HepG2 (cell line): ENCODE data around the gene KNG1. TPM values are rescaled to one million over a fixed set of nuclear protein-coding genes. Genes with fewer than 3 reads are reported as not detected.

Experiments used
- CREB3 ChIP-seq: sonication (generic); formaldehyde crosslinking; IDR thresholded peaks from 2 replicates; pipeline ENCODE4 v1.5.0; 2020; ENCODE audit warnings: missing genetic modification reagents
- FOXP4 ChIP-seq: sonication (generic); formaldehyde crosslinking; IDR thresholded peaks from 2 replicates; pipeline ENCODE4 v1.4.0; 2020; ENCODE audit warnings: missing genetic modification reagents
- HNF4A ChIP-seq: sonication (generic); formaldehyde crosslinking; IDR thresholded peaks from 2 replicates; pipeline ENCODE4 v1.4.0; 2020; ENCODE audit warnings: missing genetic modification reagents
- MAFK ChIP-seq, 2 experiments: IDR thresholded peaks in 1 of 2; conservative IDR thresholded peaks in 1 of 2; 2 replicates each; pipeline ENCODE4 v1.6.1; 2011; ENCODE audit warnings: improper control_type of control experiment in 2 of 2, low read length in 2 of 2
- MAZ ChIP-seq, 2 experiments: sonication (generic) in 1 of 2; formaldehyde crosslinking in 1 of 2; IDR thresholded peaks; 2 replicates each; pipeline versions ENCODE4 v1.5.0 to v1.6.1; 2012 to 2020; ENCODE audit warnings: low read depth in 2 of 2, mild to moderate bottlenecking in 2 of 2, borderline replicate concordance in 1 of 2, improper control_type of control experiment in 1 of 2, low read length in 1 of 2, missing genetic modification reagents in 1 of 2, moderate library complexity in 1 of 2
- MLXIP ChIP-seq: sonication (generic); formaldehyde crosslinking; IDR thresholded peaks from 2 replicates; pipeline ENCODE4 v1.9.0; 2021; ENCODE audit warnings: missing genetic modification reagents, borderline replicate concordance
- NR3C1 ChIP-seq: sonication (generic); formaldehyde crosslinking; IDR thresholded peaks from 2 replicates; pipeline ENCODE4 v1.4.0; 2020; ENCODE audit warnings: missing genetic modification reagents
- PBX3 ChIP-seq: sonication (generic); formaldehyde crosslinking; IDR thresholded peaks from 2 replicates; pipeline ENCODE4 v1.8.1; 2023; ENCODE audit warnings: missing genetic modification reagents, inconsistent platforms, borderline replicate concordance
- PHB2 ChIP-seq: fragments of 450-650 bp; IDR thresholded peaks from 2 replicates; pipeline ENCODE4 v1.6.1; 2018; ENCODE audit not compliant: partially characterized antibody
- RCOR2 ChIP-seq: IDR thresholded peaks from 2 replicates; pipeline ENCODE4 v1.6.1; 2016; ENCODE audit warnings: missing biosample characterization, missing genetic modification reagents
- SCMH1 ChIP-seq: sonication (generic); formaldehyde crosslinking; IDR thresholded peaks from 2 replicates; pipeline ENCODE4 v1.9.0; 2021; ENCODE audit warnings: missing genetic modification reagents, mild to moderate bottlenecking, borderline replicate concordance
- TCF7L2 ChIP-seq: IDR thresholded peaks from 2 replicates; pipeline ENCODE4 v1.6.1; 2011; ENCODE audit warnings: mild to moderate bottlenecking, low read depth, low read length, moderate library complexity
- UBTF ChIP-seq: sonication (generic); formaldehyde crosslinking; IDR thresholded peaks from 2 replicates; pipeline ENCODE4 v1.4.0; 2020; ENCODE audit warnings: mild to moderate bottlenecking, missing genetic modification reagents
- ZGPAT ChIP-seq: IDR thresholded peaks from 2 replicates; pipeline ENCODE4 v1.6.1; 2016; ENCODE audit warnings: mild to moderate bottlenecking
- ZNF501 ChIP-seq: sonication (generic); formaldehyde crosslinking; IDR thresholded peaks from 2 replicates; pipeline ENCODE4 v1.5.1; 2020; ENCODE audit warnings: mild to moderate bottlenecking, moderate library complexity, missing genetic modification reagents
- ZNF740 ChIP-seq: sonication (generic); formaldehyde crosslinking; IDR thresholded peaks from 2 replicates; pipeline ENCODE4 v1.4.0; 2020; ENCODE audit warnings: missing genetic modification reagents
- polyA plus RNA-seq, 8 experiments: library from polyadenylated mRNA; depleted of rRNA in 3 of 8; stranded (reverse) in 7 of 8; unstranded in 1 of 8; fragments of >200 nt; fragmentation: Illumina TruSeq in 4 of 8; extraction: Trizol in 4 of 8; gene quantifications; 2 replicates each; pipeline versions ENCODE4 v1.2.1 to v1.2.3, GENCODE V29; 2011 to 2016; ENCODE audit warnings: low read depth in 4 of 8, missing spikeins in 1 of 8, mixed read lengths in 1 of 8; ENCODE audit not compliant: insufficient read depth in 1 of 8
- total RNA-seq, 5 experiments: library from RNA; depleted of rRNA; stranded (reverse); fragments of >200 nt; fragmentation: Illumina TruSeq; extraction: Trizol; gene quantifications; 2 replicates each; pipeline ENCODE4 v1.2.3, GENCODE V29; 2016; ENCODE audit warnings: low read depth in 1 of 5

The KNG1 gene
- total and polyA plus RNA-seq, 2 of the 13 experiments (the other 11 are each of a cell fraction or from before 2014, with no cell fraction given) = 6.5 to 7.0 TPM

- TF ChIP-seq UBTF (CRISPR knock-in tag) = no peak
- no peak for TF ChIP-seq PBX3 (CRISPR knock-in tag)
- TF ChIP-seq CREB3 (CRISPR knock-in tag) = no peak
- TF ChIP-seq MLXIP (CRISPR knock-in tag) = no peak
- peak in 1 of 2 experiments; percentile 52; a peak in 2 of 4 replicates for TF ChIP-seq MAFK (conservative IDR thresholded peaks at IDR 0.05 in 1 of 2, IDR thresholded peaks at IDR 0.05 in 1 of 2; ENCODE audit: low read length in 2 of 2)
- TF ChIP-seq ZNF501 (CRISPR knock-in tag) = no peak
- peak; percentile 66; the same call in 1 of the 2 replicates for TF ChIP-seq ZGPAT
- TF ChIP-seq NR3C1 (CRISPR knock-in tag) = no peak
- TF ChIP-seq FOXP4 (CRISPR knock-in tag) = peak; percentile 74
- TF ChIP-seq MAZ (IDR thresholded peaks at IDR 0.05; ENCODE audit: borderline replicate concordance, low read depth, low read length) = no peak
- no peak for TF ChIP-seq MAZ (CRISPR knock-in tag; IDR thresholded peaks at IDR 0.05; ENCODE audit: low read depth)
- TF ChIP-seq RCOR2 (CRISPR knock-in tag) = peak; percentile 50; the same call in 1 of the 2 replicates
- peak; percentile 19; the same call in 1 of the 2 replicates for TF ChIP-seq TCF7L2
- peak; percentile 46 for TF ChIP-seq HNF4A (CRISPR knock-in tag)
- TF ChIP-seq PHB2 = no peak
- no peak for TF ChIP-seq ZNF740 (CRISPR knock-in tag)
- no peak for TF ChIP-seq SCMH1
Measured at GRCh38 chr3:186742618-186743380, 25.6 kb downstream of the KNG1 start (continued).
